Fibroblast of villous mesenchyme (primary cell): ENCODE data around the gene TBPL1. TPM values are rescaled to one million over a fixed set of nuclear protein-coding genes. Genes with fewer than 3 reads are reported as not detected.
"Not testable (repeated sequence)": the region's sequence is repeated elsewhere in the genome, so short reads cannot be mapped to it uniquely, and the experiment has no call there.

ENCODE experiments used
- DNase-seq: peaks from one replicate; pipeline ENCODE4 v3.0.0-alpha.2; 2010; ENCODE audit warnings: low read depth
- H3K4me3 ChIP-seq: 2 replicates; pipeline ENCODE4 v1.5.1; 2011; ENCODE audit warnings: low read depth, mild to moderate bottlenecking, low read length
- CTCF ChIP-seq: IDR thresholded peaks from 2 replicates; pipeline ENCODE4 v1.5.1; 2012; ENCODE audit warnings: low read depth, mild to moderate bottlenecking, low read length; ENCODE audit not compliant: insufficient read depth
- total RNA-seq: library from RNA; depleted of rRNA; stranded (reverse); fragments of >200 nt; gene quantifications from 2 replicates; pipeline ENCODE4 v1.2.3, GENCODE V29; 2012

The TBPL1 gene
- total RNA-seq, 1 donor = 18.6 TPM

DNA sequence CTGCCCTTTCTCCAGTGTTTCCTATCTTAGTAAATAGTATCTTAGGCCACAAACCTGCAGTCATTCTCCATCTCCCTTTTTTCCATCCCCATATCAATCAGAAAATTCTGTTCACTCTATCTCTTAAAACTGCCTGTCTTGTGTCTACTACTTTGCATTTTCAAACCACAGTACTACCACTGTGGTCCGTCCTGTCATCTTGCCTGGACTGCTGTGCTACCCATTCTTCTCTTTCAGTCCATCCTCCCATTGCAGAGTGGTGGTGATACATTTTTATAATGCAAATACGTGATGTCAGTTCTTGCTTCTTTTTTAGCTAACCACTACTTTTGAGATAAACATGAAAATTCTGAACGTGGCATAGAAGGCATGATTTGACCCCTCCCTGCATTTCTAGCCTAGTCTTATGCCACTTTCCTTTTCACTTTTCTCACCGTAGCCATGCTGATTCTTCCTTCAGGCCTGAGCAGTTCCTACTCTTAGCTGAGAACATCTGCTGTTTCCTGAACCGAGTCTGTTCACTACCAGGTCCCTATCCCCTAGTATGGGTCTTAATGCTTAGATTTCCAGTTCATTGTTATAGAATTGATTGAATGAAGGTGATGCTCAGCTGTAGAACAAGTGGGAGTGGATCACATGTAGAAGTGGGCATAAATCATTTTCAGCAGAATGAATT is 13.8 kb downstream of the TBPL1 start:
- no peak overlapping the region for H3K4me3 ChIP-seq
- TF ChIP-seq CTCF = no peak
- no peak for DNase-seq

GRCh38 chr6:133967347-133967746 is 14.3 kb downstream of the TBPL1 start:
- DNase-seq = no peak
- no peak for TF ChIP-seq CTCF
- H3K4me3 ChIP-seq = no peak overlapping the region

DNA sequence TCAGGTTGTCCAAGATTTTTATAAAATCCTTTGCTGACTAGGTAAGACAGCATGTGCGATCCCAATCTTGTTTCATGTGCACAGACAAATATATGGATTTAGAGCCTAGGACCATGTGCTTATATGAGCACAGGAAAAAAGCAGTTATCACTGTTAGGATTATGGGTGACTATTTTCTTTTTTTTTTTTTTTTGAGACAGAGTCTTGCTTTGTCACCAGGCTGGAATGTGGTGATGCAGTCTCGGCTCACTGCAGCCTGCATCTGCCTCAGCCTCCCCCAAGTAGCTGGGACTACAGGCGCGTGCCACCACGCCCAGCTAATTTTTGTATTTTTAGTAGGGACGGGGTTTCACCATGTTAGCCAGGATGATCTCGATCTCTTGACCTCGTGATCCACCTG is 14.8 kb downstream of the TBPL1 start:
- DNase-seq = peak; percentile 54
- H3K4me3 ChIP-seq = not testable (repeated sequence)

GRCh38 chr6:133969285-133969920 is 16.4 kb downstream of the TBPL1 start:
- no peak for TF ChIP-seq CTCF
- no peak overlapping the region for H3K4me3 ChIP-seq
- no peak for DNase-seq

DNA sequence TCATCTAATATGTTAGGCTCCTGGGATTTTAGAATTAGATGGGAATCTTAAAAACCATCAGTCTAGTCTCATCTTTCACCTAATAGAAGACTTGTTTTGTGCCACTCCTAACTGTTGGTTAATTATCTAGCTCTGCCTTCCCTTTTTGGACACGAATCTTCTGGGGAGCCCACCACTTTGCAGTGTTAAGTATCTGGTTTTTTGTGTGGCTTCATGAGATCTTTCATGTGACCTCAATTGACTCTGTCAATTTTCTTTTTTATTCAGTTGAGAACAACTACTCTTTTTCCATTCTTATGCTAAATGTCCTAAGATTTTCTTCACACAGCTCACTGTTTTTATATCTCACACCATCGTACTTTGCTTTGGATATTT is 16.9 kb downstream of the TBPL1 start:
- TF ChIP-seq CTCF = no peak
- no peak for DNase-seq
- H3K4me3 ChIP-seq = no peak overlapping the region

GRCh38 chr6:133971861-133972260 is 18.8 kb downstream of the TBPL1 start:
- no peak overlapping the region for H3K4me3 ChIP-seq
- TF ChIP-seq CTCF = no peak
- DNase-seq = no peak

- no peak for DNase-seq
- TF ChIP-seq CTCF = no peak
- no peak overlapping the region for H3K4me3 ChIP-seq
These were observed 19.4 kb downstream of the TBPL1 start for GRCh38 chr6:133972388-133972787.
